ENCODE results near the gene USP49.

DNA sequence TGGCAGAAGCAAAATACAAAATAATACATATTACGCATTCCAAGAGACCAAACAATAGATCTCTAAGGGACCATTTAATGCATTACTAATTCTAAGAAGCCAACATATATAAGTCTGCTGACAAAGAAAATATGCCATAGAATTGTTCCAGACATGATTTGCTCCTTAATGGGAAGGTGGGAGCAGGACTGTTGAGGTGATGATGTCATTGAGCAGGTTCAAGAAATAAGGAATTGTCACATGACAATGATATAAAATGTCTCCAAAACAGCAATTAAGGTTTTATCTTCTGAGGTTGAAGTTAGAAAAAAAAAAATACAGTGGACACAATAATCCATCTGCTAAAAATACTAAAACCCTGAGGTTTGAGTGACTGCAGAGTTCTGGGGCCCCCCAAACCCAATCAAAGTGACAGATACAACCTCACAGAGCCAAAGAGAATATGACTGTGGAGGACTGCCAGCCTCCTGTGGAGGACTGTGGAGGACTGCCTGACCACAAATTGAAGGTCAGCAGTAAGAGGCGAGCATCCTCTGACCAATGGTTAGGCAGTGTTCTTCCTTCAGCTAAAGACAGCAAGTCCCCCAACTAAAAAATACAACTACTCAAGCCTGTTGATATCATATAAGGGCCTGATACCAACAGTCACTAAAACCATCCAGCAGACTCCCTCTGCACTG lies 68.7 kb downstream of the USP49 start:
- TF ChIP-seq CTCF (conservative IDR thresholded peaks at IDR 0.05; ENCODE audit: low read length) (no peak), EZH2phosphoT487 (IDR thresholded peaks at IDR 0.05; ENCODE audit: borderline replicate concordance) (no peak)

Measured in Loucy (cell line).